IMR-90 (cell line): ENCODE data around the gene PGF. TPM values are rescaled to one million over a fixed set of nuclear protein-coding genes. Genes with fewer than 3 reads are reported as not detected.

ENCODE experiments used
- ATAC-seq: fragments of 200-7000 bp; cut with Tn5 transposase; 2 replicates; pipeline ENCODE4 v1.9.1; 2020; ENCODE audit warnings: low read depth, mild to moderate bottlenecking, moderate library complexity
- BruUV-seq: library from RNA; stranded (reverse); fragments of 400-500 nt; replicated peaks from 2 replicates; lab custom pipeline; 2021; lab: Mats Ljungman, UMichigan
- CTCF ChIA-PET: fragments of 300-600 bp; formaldehyde crosslinking; extraction: SDS; loops from one replicate; lab custom pipeline; 2021; ENCODE audit warnings: antibody characterized with exemption; lab: Yijun Ruan, JAX
- POLR2A ChIA-PET: fragments of 300-600 bp; sonication (Branson Sonifier 250); formaldehyde crosslinking; loops from one replicate; lab custom pipeline; 2022; ENCODE audit warnings: antibody characterized with exemption; ENCODE audit not compliant: unreplicated experiment; lab: Charles Lee
- DNase-seq: peaks from one replicate; pipeline ENCODE4 v3.0.0; 2013
- H2AFZ ChIP-seq: replicated peaks from 2 replicates; pipeline ENCODE3; 2013; ENCODE audit warnings: low read length, mild to moderate bottlenecking; ENCODE audit not compliant: poor library complexity
- H2AK5ac ChIP-seq: 2 replicates; pipeline ENCODE4 v1.6.1; 2013; ENCODE audit warnings: low read depth, low read length, inconsistent platforms
- H2AK9ac ChIP-seq: replicated peaks from 2 replicates; pipeline ENCODE3; 2013; ENCODE audit warnings: mild to moderate bottlenecking, low read depth, low read length, moderate library complexity; ENCODE audit not compliant: poor library complexity
- H2BK120ac ChIP-seq: 2 replicates; pipeline ENCODE4 v1.6.1; 2013; ENCODE audit warnings: low read depth, low read length, inconsistent platforms
- H2BK15ac ChIP-seq: 3 replicates; pipeline ENCODE4 v1.6.1; 2013; ENCODE audit warnings: low read depth, low read length, inconsistent platforms
- H2BK20ac ChIP-seq: 2 replicates; pipeline ENCODE4 v1.6.1; 2013; ENCODE audit warnings: low read depth, mild to moderate bottlenecking, inconsistent platforms, low read length, moderate library complexity
- H2BK5ac ChIP-seq: 2 replicates; pipeline ENCODE4 v1.6.1; 2013; ENCODE audit warnings: mild to moderate bottlenecking, low read depth, low read length, inconsistent platforms; ENCODE audit not compliant: poor library complexity, severe bottlenecking
- H3K14ac ChIP-seq: replicated peaks from 2 replicates; pipeline ENCODE4 v1.6.1; 2013; ENCODE audit warnings: low read depth, low read length, inconsistent platforms
- H3K18ac ChIP-seq: 2 replicates; pipeline ENCODE4 v1.6.1; 2013; ENCODE audit warnings: low read depth, low read length, control low read depth
- H3K23ac ChIP-seq: 2 replicates; pipeline ENCODE4 v1.6.1; 2013; ENCODE audit warnings: low read depth, low read length, inconsistent platforms
- H3K27ac ChIP-seq: 2 replicates; pipeline ENCODE4 v1.5.1; 2013; ENCODE audit warnings: mild to moderate bottlenecking, control low read depth, low read length; ENCODE audit not compliant: insufficient read depth
- H3K27me3 ChIP-seq: 2 replicates; pipeline ENCODE4 v1.6.1; 2013; ENCODE audit warnings: low read length; ENCODE audit not compliant: control insufficient read depth, insufficient read depth
- H3K36me3 ChIP-seq: 2 replicates; pipeline ENCODE4 v1.6.1; 2013; ENCODE audit warnings: low read length, mixed read lengths; ENCODE audit not compliant: control insufficient read depth, insufficient read depth
- H3K4ac ChIP-seq: 2 replicates; pipeline ENCODE4 v1.6.1; 2013; ENCODE audit warnings: low read depth, low read length, inconsistent platforms
- H3K4me1 ChIP-seq: 2 replicates; pipeline ENCODE4 v1.6.1; 2013; ENCODE audit warnings: low read length, mixed read lengths; ENCODE audit not compliant: control insufficient read depth, insufficient read depth
- H3K4me2 ChIP-seq: 2 replicates; pipeline ENCODE4 v1.6.1; 2013; ENCODE audit warnings: low read depth, mild to moderate bottlenecking, control low read depth, low read length, moderate library complexity
- H3K4me3 ChIP-seq: 2 replicates; pipeline ENCODE4 v1.5.1; 2013; ENCODE audit warnings: low read depth, mild to moderate bottlenecking, control low read depth, low read length, moderate library complexity; ENCODE audit not compliant: insufficient read depth
- H3K56ac ChIP-seq: 2 replicates; pipeline ENCODE4 v1.6.1; 2013; ENCODE audit warnings: low read length, inconsistent platforms; ENCODE audit not compliant: insufficient read depth; ENCODE audit errors: extremely low read depth
- H3K79me1 ChIP-seq, 2 experiments: 2 replicates each; pipeline ENCODE4 v1.6.1; 2013; ENCODE audit warnings: low read length in 2 of 2, inconsistent platforms in 1 of 2, low read depth in 1 of 2
- H3K9ac ChIP-seq: 2 replicates; pipeline ENCODE4 v1.6.1; 2013; ENCODE audit warnings: low read depth, low read length, control low read depth
- H3K9me1 ChIP-seq: 2 replicates; pipeline ENCODE4 v1.6.1; 2013; ENCODE audit warnings: low read length, inconsistent platforms; ENCODE audit not compliant: insufficient read depth
- H3K9me3 ChIP-seq: 2 replicates; pipeline ENCODE4 v1.6.1; 2013; ENCODE audit warnings: low read length; ENCODE audit not compliant: control insufficient read depth, insufficient read depth
- H4K20me1 ChIP-seq: 2 replicates; pipeline ENCODE4 v1.6.1; 2013; ENCODE audit warnings: low read length, inconsistent platforms; ENCODE audit not compliant: insufficient read depth
- H4K5ac ChIP-seq: 2 replicates; pipeline ENCODE4 v1.6.1; 2013; ENCODE audit warnings: mild to moderate bottlenecking, low read depth, low read length, control low read depth
- H4K8ac ChIP-seq, 2 experiments: 2 replicates each; pipeline ENCODE4 v1.6.1; 2013; ENCODE audit warnings: low read depth in 2 of 2, low read length in 2 of 2, control low read depth in 1 of 2, inconsistent platforms in 1 of 2
- H4K91ac ChIP-seq: 2 replicates; pipeline ENCODE4 v1.6.1; 2013; ENCODE audit warnings: low read depth, low read length, inconsistent platforms; ENCODE audit not compliant: insufficient read depth
- BHLHE40 ChIP-seq: fragments of 150-350 bp; IDR thresholded peaks from 2 replicates; pipeline ENCODE4 v1.6.1; 2016; ENCODE audit warnings: mild to moderate bottlenecking, low read depth, low read length
- CEBPB ChIP-seq: IDR thresholded peaks from 2 replicates; pipeline ENCODE4 v1.6.1; 2012; ENCODE audit warnings: low read depth, low read length, improper control_type of control experiment
- CHD1 ChIP-seq: IDR thresholded peaks from 2 replicates; pipeline ENCODE4 v1.6.1; 2012; ENCODE audit warnings: low read depth, low read length, improper control_type of control experiment
- FOS ChIP-seq: fragments of 150-350 bp; IDR thresholded peaks from 2 replicates; pipeline ENCODE4 v1.6.1; 2016; ENCODE audit warnings: low read depth, low read length
- MAFK ChIP-seq: IDR thresholded peaks from 2 replicates; pipeline ENCODE4 v1.6.1; 2012; ENCODE audit warnings: low read depth, low read length, improper control_type of control experiment
- MAZ ChIP-seq: IDR thresholded peaks from 2 replicates; pipeline ENCODE4 v1.6.1; 2012; ENCODE audit warnings: low read depth, mild to moderate bottlenecking, low read length, improper control_type of control experiment, moderate library complexity, borderline replicate concordance
- MXI1 ChIP-seq: IDR thresholded peaks from 2 replicates; pipeline ENCODE4 v1.6.1; 2012; ENCODE audit warnings: low read depth, mild to moderate bottlenecking, low read length, moderate library complexity, borderline replicate concordance
- NFE2L2 ChIP-seq: fragments of 150-350 bp; IDR thresholded peaks from 2 replicates; pipeline ENCODE4 v1.6.1; 2016; ENCODE audit warnings: low read depth, mild to moderate bottlenecking, low read length
- POLR2A ChIP-seq: IDR thresholded peaks from 2 replicates; pipeline ENCODE4 v1.6.1; 2012; ENCODE audit warnings: mild to moderate bottlenecking, low read depth, low read length
- RAD21 ChIP-seq: IDR thresholded peaks from 2 replicates; pipeline ENCODE4 v1.6.1; 2012; ENCODE audit warnings: low read length, improper control_type of control experiment
- RCOR1 ChIP-seq: IDR thresholded peaks from 2 replicates; pipeline ENCODE4 v1.6.1; 2012; ENCODE audit warnings: mild to moderate bottlenecking, low read length, improper control_type of control experiment; ENCODE audit not compliant: insufficient replicate concordance
- RFX5 ChIP-seq: IDR thresholded peaks from 2 replicates; pipeline ENCODE4 v1.8.0; 2012; ENCODE audit warnings: low read depth, mild to moderate bottlenecking, low read length, moderate library complexity
- SMC3 ChIP-seq: fragments of 150-350 bp; IDR thresholded peaks from 2 replicates; pipeline ENCODE4 v1.6.1; 2016; ENCODE audit warnings: low read depth, mild to moderate bottlenecking, antibody characterized with exemption, low read length, moderate library complexity
- WGBS, 2 experiments: methylation state at CpG; one replicate each; pipeline versions ENCODE4 v1.1.5 to v1.1.7; 2013; ENCODE audit warnings: missing lambda C conversion rate in 2 of 2; ENCODE audit not compliant: insufficient read length in 1 of 2; ENCODE audit errors: extremely low coverage in 2 of 2; 5-methylcytosine and 5-hydroxymethylcytosine counted together
- dilution Hi-C: fragments of 300-500 bp; cut with HindIII; formaldehyde crosslinking; loops from one replicate; pipeline ENCODE4 v1.14.3; 2018; ENCODE audit warnings: low sequenced_read_pairs; ENCODE audit not compliant: unreplicated experiment
- in situ Hi-C: fragments of 300-500 bp; cut with MboI; formaldehyde crosslinking; loops from 3 replicates; pipeline ENCODE4 v1.14.3; 2019; ENCODE audit warnings: low sequenced_read_pairs, inconsistent platforms, mixed read lengths
- intact Hi-C: fragments of 100-400 bp; cut with micrococcal nuclease; formaldehyde crosslinking; loops from 2 replicates; pipeline ENCODE4 v1.10.0; 2022
- polyA plus RNA-seq, 3 experiments: library from polyadenylated mRNA; depleted of rRNA; stranded (reverse); fragments of >200 nt; gene quantifications; 2 replicates each; pipeline ENCODE4 v1.2.3, GENCODE V29; 2012; ENCODE audit warnings: low replicate concordance in 1 of 3
- total RNA-seq: library from RNA; depleted of rRNA; stranded (reverse); fragments of >200 nt; gene quantifications from 2 replicates; pipeline ENCODE4 v1.2.3, GENCODE V29; 2012
- TF ChIP-seq, protein P1 (sequence below): fragments of 150-350 bp; IDR thresholded peaks from 2 replicates; pipeline ENCODE4 v1.6.1; 2017; ENCODE audit warnings: mild to moderate bottlenecking, antibody characterized with exemption, low read length, low read depth
- TF ChIP-seq, protein P2 (sequence below): fragments of 150-350 bp; IDR thresholded peaks from 2 replicates; pipeline ENCODE4 v1.6.1; 2016; ENCODE audit warnings: low read depth, mild to moderate bottlenecking, low read length, moderate library complexity, borderline replicate concordance
- TF ChIP-seq, protein P3 (sequence below): conservative IDR thresholded peaks from 2 replicates; pipeline ENCODE4 v1.5.1; 2012; ENCODE audit warnings: mild to moderate bottlenecking, low read depth, low read length, improper control_type of control experiment

PGF gene
- total and polyA plus RNA-seq, 2 of the 4 experiments (the other 2 are of a cell fraction) = 0.36 to 0.39 TPM

DNA sequence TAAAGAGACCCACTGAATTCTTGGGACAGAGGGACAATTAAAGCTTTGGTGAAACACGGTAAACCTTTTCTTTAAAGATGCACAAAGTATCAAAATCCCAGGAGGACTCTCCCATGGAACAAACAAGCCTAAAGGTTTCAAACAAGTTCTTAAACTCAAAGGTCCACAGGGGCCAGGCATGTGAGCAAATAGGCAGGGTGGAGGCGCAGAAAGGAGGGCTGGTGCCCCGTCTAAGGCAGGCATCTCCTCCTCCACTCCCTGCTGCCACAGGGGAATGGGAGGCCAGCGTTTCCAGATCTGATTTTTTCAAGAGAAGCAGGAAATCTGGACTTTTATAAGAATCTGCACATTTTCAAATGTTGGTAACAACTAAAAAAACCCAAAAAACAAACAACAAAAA lies 40.0 kb downstream of the PGF start:
- in situ Hi-C loops = loop anchor here (10.0 kb wide), 1 partner anchor 389 kb away; no protein-coding TSS in a partner anchor

More for the DNA sequence above, 40.0 kb downstream of the PGF start:
- no peak overlapping the region for H2AFZ ChIP-seq
- H3K4me3 ChIP-seq = no peak overlapping the region
- no peak overlapping the region for H2BK20ac ChIP-seq
- H4K20me1 ChIP-seq = no peaks in the 10 kb centered on the region
- no peak overlapping the region for H2BK120ac ChIP-seq
- TF ChIP-seq, protein P1, sequence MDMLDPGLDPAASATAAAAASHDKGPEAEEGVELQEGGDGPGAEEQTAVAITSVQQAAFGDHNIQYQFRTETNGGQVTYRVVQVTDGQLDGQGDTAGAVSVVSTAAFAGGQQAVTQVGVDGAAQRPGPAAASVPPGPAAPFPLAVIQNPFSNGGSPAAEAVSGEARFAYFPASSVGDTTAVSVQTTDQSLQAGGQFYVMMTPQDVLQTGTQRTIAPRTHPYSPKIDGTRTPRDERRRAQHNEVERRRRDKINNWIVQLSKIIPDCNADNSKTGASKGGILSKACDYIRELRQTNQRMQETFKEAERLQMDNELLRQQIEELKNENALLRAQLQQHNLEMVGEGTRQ = no peak
- no peak for TF ChIP-seq RFX5
- TF ChIP-seq RCOR1 = no peak
- TF ChIP-seq BHLHE40 = no peak
- no peak for TF ChIP-seq RAD21
- TF ChIP-seq, protein P2, sequence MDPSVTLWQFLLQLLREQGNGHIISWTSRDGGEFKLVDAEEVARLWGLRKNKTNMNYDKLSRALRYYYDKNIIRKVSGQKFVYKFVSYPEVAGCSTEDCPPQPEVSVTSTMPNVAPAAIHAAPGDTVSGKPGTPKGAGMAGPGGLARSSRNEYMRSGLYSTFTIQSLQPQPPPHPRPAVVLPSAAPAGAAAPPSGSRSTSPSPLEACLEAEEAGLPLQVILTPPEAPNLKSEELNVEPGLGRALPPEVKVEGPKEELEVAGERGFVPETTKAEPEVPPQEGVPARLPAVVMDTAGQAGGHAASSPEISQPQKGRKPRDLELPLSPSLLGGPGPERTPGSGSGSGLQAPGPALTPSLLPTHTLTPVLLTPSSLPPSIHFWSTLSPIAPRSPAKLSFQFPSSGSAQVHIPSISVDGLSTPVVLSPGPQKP = no peak
- no peak for TF ChIP-seq MAZ
- no peak for TF ChIP-seq FOS
- no peak for TF ChIP-seq NFE2L2
- no peak for TF ChIP-seq CEBPB
- TF ChIP-seq MXI1 = no peak
- no peak for TF ChIP-seq SMC3
- TF ChIP-seq, protein P3, sequence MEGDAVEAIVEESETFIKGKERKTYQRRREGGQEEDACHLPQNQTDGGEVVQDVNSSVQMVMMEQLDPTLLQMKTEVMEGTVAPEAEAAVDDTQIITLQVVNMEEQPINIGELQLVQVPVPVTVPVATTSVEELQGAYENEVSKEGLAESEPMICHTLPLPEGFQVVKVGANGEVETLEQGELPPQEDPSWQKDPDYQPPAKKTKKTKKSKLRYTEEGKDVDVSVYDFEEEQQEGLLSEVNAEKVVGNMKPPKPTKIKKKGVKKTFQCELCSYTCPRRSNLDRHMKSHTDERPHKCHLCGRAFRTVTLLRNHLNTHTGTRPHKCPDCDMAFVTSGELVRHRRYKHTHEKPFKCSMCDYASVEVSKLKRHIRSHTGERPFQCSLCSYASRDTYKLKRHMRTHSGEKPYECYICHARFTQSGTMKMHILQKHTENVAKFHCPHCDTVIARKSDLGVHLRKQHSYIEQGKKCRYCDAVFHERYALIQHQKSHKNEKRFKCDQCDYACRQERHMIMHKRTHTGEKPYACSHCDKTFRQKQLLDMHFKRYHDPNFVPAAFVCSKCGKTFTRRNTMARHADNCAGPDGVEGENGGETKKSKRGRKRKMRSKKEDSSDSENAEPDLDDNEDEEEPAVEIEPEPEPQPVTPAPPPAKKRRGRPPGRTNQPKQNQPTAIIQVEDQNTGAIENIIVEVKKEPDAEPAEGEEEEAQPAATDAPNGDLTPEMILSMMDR = no peak
- TF ChIP-seq POLR2A = no peak
- no peak for TF ChIP-seq MAFK
- no peak for TF ChIP-seq CHD1
- no peak overlapping the region for H3K4ac ChIP-seq
- no peak for ATAC-seq
- DNase-seq = no peak
- no peaks in the 10 kb centered on the region for H3K9me3 ChIP-seq
- H3K36me3 ChIP-seq = no peaks in the 10 kb centered on the region
- H3K27me3 ChIP-seq = no peaks in the 10 kb centered on the region
- H3K23ac ChIP-seq = no peak overlapping the region
- no peak overlapping the region for H3K27ac ChIP-seq
- WGBS, 2 experiments = no CpG with 5 or more reads among the region's 4 CpGs
- 0 out of 2 replicates have a peak, but pooled peaks cover 2% of the 10 kb centered on the region for H3K9me1 ChIP-seq
- no peak overlapping the region for H2BK15ac ChIP-seq
- H2BK5ac ChIP-seq = no peak overlapping the region
- no peak overlapping the region for H4K8ac ChIP-seq
- H2AK5ac ChIP-seq = no peak overlapping the region
- no TSS peak for BruUV-seq
- no peak overlapping the region for H2AK9ac ChIP-seq
- no peak overlapping the region for H3K56ac ChIP-seq
- H3K4me1 ChIP-seq = peaks cover 4% of the 10 kb centered on the region; the same call in 1 of the 2 replicates
- intact Hi-C loops (no loop called here), dilution Hi-C loops (no loop called here)
- H3K4me2 ChIP-seq = no peak overlapping the region
- no peak overlapping the region for H4K5ac ChIP-seq
- no peak overlapping the region for H3K9ac ChIP-seq
- no peak overlapping the region for H4K91ac ChIP-seq
- POLR2A ChIA-PET = no interaction called here
- CTCF ChIA-PET = no interaction called here
- no peaks in the 10 kb centered on the region for H3K79me1 ChIP-seq
- H3K18ac ChIP-seq = no peak overlapping the region
- no peak overlapping the region for H3K14ac ChIP-seq
